Activated T-cell treated with anti-CD3 and anti-CD28 coated beads for 48 hours (primary cell): Measurements from ENCODE around the gene ULK4.
"Not testable (repeated sequence)": the region's sequence is repeated elsewhere in the genome, so short reads cannot be mapped to it uniquely, and the experiment has no call there.

Experiments
- DNase-seq: peaks from one replicate; pipeline ENCODE4 v3.0.0-alpha.2; 2020; ENCODE audit warnings: low read depth

ULK4 gene

GRCh38 chr3:41307065-41307464 lies 654.8 kb downstream of the ULK4 start:
- no peak for DNase-seq

- DNase-seq = no peak
Observed at GRCh38 chr3:41304593-41304992, 657.3 kb downstream of the ULK4 start.

- DNase-seq = no peak
Observed at GRCh38 chr3:41302295-41302694, 659.6 kb downstream of the ULK4 start.

GRCh38 chr3:41301548-41301947 lies 660.4 kb downstream of the ULK4 start:
- DNase-seq = no peak

- DNase-seq = no peak
Observed at GRCh38 chr3:41299036-41299435, 662.9 kb downstream of the ULK4 start.

- no peak for DNase-seq
Observed at GRCh38 chr3:41297750-41298149, 664.2 kb downstream of the ULK4 start.

GRCh38 chr3:41296556-41296955 lies 665.3 kb downstream of the ULK4 start:
- no peak for DNase-seq

GRCh38 chr3:41295740-41296139 lies 666.2 kb downstream of the ULK4 start:
- DNase-seq = no peak

GRCh38 chr3:41293169-41293681 lies 668.7 kb downstream of the ULK4 start:
- DNase-seq = no peak

- no peak for DNase-seq
Observed at GRCh38 chr3:41290736-41291135, 671.2 kb downstream of the ULK4 start.

GRCh38 chr3:41290306-41290705 lies 671.6 kb downstream of the ULK4 start:
- no peak for DNase-seq

GRCh38 chr3:41288785-41289184 lies 673.1 kb downstream of the ULK4 start:
- DNase-seq = no peak

GRCh38 chr3:41286305-41286704 lies 675.6 kb downstream of the ULK4 start:
- no peak for DNase-seq

GRCh38 chr3:41284934-41285333 lies 677.0 kb downstream of the ULK4 start:
- DNase-seq = not testable (repeated sequence)

- no peak for DNase-seq
Observed at GRCh38 chr3:41277790-41278465, 684.0 kb downstream of the ULK4 start.

GRCh38 chr3:41276191-41276590 lies 685.7 kb downstream of the ULK4 start:
- DNase-seq = no peak

GRCh38 chr3:41274944-41275668 lies 686.8 kb downstream of the ULK4 start:
- no peak for DNase-seq

GRCh38 chr3:41272667-41273066 lies 689.2 kb downstream of the ULK4 start:
- DNase-seq = no peak

GRCh38 chr3:41267975-41268640 lies 693.8 kb downstream of the ULK4 start:
- no peak for DNase-seq

- DNase-seq = no peak
Observed at GRCh38 chr3:41265823-41266273, 696.1 kb downstream of the ULK4 start.

- DNase-seq = no peak
Observed at GRCh38 chr3:41265011-41265545, 696.8 kb downstream of the ULK4 start.

- DNase-seq = no peak
Observed at GRCh38 chr3:41260063-41260450, 701.8 kb downstream of the ULK4 start.
